ENCODE data around the gene FOXK1.
"Not testable (repeated sequence)": the region's sequence is repeated elsewhere in the genome, so short reads cannot be mapped to it uniquely, and the experiment has no call there.

FOXK1 gene

DNA sequence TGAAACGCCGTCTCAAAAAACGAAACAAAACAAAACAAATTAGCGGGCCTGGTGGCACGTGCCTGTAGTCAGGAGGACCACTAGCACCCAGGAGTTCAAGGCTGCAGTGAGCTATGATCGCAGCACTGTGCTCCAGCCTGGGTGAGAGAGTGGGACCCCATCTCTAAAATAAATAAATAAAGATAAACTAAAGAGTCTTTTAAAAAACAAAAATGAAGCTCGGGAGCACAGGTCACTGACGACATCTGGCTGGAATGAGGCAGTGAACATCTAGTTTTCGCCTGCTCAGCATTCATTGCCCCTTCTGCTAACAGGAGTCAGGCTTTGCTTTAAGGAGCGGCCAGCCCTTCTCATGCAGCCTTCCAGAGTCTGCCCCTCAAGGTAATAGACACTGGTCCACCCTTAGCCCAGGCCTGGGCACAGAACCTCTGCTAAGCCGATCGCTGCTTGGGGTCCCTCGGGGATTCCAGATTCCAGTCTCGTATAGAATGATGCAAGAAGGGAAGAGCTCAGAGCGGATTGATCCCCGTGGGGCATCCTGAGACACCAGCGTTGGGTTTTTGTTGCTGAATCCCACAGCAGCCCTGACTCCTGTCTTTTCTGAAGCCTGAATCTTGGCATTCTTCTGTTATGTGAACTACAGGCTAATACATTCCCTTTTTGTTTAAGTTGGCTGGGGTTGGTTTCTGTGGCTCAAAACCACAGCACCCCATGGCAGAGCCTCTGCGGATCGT is 14.2 kb upstream of the FOXK1 start:
- DNase-seq = no peak

DNA sequence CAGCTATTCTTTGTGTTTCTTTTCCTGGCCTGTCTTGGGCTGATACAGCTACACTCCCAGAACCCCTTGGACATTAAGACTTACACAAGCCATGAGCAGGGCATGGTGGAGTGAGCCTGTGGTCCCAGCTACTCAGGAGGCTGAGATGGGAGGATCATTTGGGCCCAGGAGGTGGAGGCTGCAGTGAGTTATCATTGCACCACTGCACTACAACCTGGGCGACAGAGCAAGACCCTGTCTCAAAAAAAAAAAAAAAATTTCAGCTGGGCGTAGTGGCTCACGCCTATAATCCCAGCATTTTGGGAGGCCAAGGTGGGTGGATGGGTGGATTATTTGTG is 13.6 kb upstream of the FOXK1 start:
- no peak for DNase-seq

DNA sequence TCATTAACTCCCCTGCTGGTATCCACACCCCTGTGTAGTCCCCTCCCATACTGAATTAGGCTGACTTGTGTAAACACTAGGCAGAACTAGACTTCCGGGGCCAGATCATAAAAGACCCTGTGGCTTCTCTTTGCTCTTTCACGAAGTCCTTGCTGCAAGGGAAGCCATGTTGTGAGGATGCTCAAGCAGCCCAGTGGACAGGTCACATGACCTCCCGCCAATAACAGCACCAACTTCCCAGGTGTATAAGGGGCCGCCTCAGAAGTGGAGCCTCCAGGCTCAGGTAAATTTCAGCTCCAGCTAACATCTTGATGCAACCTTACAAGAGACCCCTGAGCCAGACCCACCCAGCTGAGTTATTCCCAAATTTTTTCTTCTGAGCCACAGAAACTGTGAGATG is 11.3 kb upstream of the FOXK1 start:
- no peak for DNase-seq

DNA sequence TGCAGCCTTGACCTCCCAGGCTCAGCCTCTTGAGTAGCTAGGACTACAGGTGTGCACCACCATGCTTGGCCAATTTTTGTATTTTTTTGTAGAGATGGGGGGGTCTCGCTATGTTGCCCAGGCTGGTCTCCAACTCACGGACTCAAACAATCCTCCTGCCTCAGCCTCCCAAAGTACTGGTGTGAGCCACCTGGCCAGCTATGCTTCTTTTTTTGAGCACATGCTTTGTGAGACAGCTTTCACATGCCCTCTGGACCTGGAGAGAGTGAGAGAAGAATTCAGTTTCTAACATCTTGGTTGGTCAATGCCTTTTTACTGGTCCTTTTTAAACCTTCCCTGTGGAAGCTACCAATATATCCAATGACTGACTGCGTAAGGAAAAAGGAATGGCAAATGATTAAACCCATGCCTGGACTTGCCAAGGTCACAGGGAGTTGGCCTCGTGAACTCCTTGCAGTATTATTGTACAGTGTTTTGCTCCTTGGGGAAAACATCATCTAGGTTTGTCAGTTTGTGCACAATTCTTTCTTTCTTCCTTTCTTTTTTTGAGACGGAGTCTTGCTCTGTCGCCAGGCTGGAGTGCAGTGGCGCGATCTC is 6.2 kb upstream of the FOXK1 start:
- no peak for DNase-seq

DNA sequence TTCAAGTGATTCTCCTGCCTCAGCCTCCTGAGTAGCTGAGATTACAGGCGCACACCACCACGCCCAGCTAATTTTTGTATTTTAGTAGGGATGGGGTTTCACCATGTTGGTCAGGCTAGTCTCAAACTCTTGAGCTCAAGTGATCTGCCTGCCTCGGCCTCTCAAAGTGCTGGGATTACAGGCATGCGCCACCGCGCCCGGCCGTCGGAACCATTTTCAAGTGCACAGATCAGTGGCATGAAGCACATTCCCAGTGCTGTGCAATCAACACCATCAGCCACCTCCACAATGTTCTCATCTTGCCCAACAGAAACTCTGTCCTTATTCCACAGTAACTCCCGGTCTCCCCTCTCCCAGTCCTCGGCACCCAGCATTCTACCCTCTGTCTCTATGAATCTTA is 4.6 kb upstream of the FOXK1 start:
- DNase-seq = not testable (repeated sequence)

DNA sequence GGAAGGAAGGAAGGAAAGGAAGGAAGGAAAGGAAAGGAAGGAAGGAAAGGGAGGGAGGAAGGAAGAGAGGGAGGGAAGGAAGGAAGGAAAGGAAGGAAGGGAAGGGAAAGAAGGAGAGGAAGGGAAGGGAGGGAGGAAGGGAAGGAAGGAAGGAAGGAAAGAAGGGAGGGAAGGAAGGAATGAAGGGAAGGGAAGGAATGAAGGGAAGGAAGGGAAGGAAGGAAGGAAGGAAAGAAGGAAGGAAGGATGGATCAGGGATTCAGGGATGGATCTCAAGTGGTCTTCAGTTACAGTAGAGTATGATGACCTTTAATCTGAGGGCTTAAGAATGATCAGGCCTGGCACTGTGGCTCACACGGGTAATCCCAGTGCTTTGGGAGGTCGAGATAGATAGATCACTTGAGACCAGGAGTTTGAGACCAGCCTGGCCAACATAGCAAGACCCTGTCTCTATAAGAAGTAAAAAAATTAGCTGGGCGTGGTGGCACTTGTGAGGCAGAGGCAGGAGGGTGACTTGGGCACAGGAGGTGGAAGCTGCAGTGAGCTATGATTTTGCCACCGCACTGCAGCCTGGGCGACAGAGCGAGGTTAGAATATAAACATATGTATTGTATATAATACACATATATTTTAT is 760 bp upstream of the FOXK1 start:
- no peak for DNase-seq

DNA sequence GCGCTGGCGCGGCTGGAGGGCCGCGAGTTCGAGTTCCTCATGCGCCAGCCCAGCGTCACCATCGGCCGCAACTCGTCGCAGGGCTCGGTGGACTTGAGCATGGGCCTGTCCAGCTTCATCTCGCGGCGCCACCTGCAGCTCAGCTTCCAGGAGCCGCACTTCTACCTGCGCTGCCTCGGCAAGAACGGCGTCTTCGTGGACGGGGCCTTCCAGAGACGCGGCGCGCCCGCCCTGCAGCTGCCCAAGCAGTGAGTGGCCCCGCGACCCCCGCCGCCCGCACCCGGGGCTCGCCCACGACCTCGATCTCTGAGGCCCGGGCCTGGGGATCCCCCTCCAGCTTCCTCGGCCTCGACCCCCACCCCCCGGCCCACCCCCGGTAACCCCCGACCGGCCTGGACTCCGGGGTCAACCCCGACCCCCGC is 537 bp downstream of the FOXK1 start:
- DNase-seq = no peak

DNA sequence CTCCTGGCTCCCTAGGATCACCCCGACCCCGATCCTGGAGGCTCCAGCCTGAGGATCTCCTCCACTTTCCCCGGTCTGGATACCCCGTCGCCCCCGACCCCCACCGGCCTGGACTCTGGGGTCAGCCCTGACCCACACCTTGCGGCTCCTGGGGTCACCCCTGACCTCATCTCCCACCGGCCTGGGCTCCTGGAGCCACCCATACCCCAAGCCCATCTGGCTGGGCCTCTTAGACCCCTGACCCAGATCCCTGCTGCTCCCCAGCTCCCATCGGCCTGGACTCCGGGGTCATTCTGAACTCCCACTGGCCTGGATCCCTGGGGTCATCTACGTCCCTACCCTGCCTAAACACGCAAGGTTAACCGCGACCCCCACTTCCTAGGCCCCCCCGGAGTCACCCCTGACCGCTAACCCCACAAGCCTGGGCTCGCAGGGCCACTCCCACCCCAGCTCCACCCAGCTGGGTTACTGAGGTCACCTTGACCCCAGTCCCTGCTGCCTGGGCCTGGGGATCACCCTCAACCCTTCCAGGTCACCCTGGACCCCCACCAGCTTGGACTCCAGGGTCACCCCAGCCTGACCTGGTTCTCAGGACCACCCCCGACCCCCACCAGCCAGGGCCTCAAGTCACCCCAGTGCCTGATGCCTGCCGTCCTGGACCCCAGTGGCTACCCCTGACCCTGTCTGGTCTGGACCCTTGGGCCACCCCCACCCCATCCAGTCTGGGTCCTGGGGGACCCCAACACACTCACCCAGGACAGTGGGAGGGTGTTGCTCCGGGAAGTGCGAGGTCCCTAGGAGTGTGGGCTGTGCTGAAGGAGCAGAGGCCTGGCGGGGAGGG is 1.2 kb downstream of the FOXK1 start:
- no peak for DNase-seq

DNA sequence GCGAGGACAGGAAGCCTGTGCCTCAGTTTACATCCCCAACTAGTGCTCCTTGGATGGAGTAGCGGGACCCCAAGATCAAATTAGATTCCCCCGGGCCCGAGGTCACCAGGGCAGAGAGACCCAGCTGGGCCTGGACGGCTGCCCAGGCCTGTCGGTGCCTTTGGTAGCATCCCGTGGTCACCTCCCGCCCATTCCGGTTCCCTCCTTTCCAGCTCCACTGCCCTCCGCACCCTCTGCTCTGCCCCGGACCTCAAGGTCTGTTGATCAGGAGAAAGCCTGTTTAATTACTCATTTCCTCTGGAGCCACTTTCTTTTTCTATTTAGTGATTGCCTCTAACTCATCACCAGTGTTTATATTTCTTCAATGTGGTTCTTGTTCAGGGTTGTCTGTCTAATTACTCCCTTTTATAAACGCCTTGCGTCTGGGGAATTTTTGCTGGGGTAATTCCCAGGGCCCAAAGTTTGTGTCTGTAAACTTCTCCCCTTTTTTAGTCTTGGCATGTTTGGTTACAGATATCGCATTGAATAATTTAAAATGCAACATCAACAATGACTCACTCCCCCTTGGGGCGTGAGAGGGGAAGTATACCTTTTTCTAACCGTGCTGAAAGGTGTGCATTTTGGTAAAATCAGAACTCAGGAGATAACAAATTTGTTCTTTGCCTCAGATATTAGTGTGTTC is 1.9 kb downstream of the FOXK1 start:
- DNase-seq = peak; percentile 5 to 27

DNA sequence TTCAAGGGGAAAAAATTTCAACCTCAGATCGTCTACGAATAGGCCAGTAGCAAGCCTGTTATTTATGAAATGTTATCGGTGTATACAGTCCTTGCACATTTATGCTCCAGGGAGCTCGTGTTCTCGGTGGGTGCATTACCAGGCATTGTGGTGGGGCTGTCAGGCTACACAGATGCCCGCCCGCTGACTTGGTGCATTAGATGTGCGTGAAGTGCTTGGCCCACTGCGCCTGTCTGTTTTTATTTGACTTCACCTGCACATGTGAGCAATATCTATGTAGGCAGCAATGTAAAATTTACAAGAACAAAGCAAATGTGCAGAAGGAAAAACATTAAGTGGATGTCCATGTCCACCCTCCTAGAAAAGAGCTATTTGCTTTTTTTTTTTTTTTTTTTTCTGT is 2.8 kb downstream of the FOXK1 start:
- no peak for DNase-seq

DNA sequence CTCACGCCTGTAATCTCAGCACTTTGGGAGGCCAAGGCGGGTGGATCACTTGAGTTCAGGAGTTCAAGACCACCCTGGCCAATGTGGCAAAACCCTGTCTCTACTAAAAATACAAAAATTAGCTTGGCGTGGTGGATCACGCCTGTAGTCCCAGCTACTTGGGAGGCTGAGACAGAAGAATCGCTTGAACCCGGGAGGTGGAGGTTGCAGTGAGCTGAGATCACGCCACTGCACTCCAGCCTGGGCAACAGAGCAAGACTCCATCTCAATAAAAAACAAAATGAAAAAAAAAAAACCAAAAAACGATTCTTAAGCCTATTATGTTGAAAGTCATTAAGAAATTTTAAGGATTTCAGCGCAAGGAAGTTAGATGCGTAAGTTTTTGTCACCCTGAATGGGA is 3.6 kb downstream of the FOXK1 start:
- DNase-seq = not testable (repeated sequence)

DNA sequence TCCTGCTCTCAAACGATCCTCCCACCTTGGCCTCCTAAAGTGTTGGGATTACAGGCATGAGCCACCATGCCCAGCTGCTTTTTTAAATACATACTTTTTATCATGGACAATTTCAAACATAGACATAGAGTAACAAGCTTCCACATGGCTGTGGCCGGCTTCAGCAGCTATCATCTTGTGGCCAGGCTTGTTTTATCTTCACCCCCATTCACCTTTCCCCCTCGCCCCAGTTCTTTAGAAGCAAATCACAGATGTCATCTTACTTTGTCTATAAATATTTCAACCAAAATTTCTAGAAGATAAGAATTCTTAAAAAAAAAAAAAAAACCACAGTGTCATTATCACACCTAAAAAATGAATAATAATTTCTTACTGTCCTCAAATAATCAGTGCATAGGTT is 5.9 kb downstream of the FOXK1 start:
- no peak for DNase-seq

DNA sequence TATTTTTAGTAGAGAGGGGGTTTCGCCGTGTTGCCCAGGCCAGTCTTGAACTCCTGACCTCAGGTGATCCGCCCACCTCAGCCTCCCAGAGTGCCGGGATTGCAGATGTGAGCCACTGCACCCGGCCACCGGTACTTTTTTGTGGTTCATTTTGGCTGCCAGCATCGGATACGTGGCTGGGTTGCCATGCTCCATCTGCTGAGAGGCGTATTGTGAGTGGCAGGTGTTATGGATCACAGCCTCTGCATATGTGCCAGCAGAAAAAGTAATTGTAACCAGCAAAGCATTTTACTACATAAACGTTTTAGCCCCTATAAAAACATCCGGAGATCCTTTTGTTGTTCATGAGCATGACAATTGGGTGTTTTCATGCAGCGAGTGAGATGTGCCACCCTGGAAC is 7.1 kb downstream of the FOXK1 start:
- DNase-seq = no peak

DNA sequence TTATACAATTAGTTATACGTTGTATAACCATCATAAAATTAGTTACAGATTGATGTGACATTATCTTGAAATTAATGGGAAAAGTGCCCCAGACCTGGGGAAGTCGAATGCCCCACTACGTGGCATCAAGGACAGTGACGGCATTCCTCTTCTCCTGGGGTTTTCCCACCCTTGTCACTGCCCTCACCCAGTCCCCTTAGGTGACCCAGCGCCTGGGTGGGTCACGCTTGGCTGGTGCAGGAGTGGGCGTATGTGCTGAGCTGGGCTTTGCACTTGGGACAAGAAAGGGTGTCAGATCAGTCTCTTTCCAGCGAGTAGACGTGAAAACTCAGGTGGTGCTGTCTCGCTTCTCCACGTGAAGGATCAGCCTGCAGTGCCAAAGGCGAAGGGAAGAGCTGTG is 7.6 kb downstream of the FOXK1 start:
- DNase-seq = no peak

DNA sequence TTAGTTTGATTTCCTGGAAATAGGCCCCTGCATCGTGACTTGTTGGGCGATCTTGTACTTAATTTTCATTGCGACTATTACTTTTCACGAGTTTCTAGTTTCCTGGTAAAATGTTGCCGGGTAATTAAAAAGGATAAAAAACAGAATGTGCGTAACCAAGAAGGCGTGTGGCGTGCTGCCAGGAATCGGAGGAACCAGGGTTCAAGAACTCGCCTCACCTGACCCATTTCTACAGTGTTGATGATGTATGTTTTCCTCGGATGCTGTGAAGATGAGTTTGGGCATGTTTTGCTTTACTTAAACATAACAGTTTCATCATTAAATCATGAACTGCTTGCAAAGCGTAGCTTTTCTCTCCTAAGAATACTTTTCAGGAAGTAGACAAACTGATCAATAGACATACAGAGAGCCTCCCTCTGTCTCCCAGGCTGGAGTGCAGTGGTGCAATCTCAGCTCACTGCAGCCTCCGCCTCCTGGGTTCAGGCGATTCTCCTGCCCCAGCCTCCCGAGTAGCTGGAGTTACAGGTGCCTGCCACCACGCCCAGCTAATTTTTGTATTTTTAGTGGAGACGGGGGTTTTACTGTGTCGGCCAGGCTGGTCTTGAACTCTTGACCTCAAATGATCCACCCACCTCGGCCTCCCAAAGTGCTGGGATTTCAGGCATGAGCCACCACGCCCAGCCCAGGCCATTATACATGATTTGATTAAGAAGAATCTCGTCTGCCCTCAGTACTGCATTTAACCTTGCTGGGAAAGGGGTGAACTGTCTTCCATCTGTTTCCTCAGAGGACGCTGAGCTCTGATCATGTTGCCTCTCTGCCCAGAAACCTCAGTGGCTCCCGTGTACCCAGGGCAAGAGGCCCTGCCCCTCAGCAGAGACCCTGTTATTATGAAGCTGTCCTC is 9.1 kb downstream of the FOXK1 start:
- no peak for DNase-seq

DNA sequence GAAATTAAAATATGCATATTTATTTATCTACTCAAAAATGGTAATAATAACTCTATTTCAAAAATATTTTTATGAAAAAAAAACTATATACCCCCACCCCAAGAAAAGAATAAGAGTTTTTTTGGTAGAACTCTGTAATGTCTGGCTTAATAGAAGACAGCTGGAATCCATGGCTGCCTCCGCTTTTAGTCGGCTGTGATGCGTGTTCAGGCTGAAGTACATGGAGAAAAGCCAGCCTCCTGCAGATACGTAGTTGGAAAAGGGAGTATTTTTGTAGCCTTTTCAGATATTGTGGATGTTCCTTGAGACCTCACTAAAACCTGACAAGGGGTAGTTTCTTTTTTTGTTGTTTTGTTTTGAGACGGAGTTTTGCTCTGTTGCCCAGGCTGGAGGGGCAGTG is 10.0 kb downstream of the FOXK1 start:
- no peak for DNase-seq

DNA sequence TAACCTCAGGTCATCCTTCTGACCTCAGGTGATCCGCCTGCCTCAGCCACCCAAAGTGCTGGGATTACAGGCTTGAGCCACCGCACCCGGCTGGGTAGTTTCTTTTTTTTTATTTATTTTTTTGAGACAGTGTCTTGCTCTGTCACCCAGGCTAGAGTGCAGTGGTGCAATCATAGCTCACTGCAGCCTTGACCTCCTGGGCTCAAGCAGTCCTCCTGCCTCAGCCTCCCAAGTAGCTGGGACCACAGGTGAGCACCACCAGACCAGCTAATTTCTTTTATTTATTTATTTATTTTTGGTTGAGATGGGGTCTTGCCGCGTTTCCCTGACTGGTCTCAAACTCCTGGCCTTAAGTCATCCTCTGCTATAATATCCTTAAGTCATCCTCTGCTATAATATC is 10.5 kb downstream of the FOXK1 start:
- DNase-seq = not testable (repeated sequence)

DNA sequence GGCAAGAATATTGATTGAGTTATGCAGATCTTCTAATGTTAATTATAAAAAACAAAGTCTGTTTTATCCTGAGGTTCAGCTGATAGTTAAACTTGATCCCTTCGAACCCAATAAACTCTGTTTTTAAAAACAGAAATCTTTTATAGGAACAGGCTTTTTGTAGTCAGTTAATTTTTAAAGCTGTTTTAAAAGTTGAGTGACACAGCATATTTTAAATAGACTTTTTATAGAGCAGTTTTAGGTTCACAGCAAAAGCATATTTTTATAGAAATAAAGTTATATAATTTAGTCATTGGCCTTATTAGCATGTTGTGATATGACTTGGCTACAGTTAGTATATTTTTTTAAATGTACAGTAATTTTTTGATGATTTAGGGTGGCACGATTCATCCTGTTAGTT is 11.1 kb downstream of the FOXK1 start:
- no peak for DNase-seq

DNA sequence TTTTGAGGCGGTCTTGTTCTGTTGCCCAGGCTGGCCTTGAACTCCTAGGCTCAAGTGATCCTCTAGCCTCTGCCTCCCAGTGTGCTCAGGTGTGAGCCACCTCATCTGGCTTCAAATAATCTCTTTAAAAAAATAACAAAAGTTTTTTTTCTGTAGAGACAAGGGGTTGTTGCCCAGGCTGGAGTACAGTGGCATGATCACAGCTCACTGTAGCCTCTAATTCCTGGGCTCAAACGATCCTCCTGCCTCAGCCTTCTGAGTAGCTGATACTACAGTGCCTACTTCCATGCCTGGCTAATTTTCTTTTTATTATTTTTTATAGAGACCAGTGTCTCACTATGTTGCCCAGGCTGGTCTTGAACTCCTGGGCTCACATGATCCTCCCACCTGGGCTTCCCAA is 11.7 kb downstream of the FOXK1 start:
- DNase-seq = no peak

DNA sequence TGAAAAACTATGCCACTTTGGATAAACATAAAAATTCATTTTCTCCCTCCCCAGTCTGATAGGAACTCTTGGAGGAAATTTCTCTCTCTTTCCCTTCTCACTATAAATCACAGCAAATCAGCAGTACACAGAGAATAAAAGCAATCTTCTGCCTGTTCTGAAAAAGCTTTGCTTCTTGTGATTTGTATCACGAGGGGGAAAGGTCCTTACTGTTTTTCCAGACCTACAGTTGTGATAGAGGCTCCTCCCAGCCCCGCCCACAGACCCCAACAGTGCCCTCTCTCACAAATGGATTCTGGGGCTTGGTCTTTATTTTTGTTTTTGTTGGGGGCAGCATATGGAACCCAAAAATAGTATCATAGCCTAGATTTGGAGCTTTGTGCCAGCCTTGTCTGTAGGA is 12.2 kb downstream of the FOXK1 start:
- no peak for DNase-seq

DNA sequence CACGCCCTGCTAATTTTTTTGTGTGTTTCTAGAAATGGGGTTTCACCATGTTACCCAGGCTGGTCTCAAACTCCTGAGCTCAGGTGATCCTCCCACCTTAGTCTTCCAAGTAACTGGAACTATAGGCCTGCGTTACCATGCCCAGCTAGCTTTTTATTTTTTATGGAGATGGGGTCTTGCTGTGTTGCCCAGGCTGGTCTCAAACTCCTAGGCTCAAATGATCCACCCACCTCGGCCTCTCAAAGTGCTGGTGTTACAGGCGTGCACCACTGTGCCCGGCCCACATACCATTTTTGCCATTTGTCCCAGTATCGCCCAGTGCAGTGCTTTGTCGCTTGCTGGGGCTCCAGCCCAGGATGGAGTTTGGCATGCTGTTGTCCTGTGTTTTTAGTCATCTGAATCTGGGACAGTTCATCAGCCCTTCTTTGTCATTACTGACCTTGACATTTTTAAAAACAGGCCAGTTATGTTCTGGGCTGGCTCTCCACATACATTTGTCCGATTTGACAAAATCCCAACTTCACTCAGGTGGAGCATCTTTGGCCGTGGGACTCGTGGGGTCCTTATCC is 16.7 kb downstream of the FOXK1 start:
- no peak for DNase-seq

DNA sequence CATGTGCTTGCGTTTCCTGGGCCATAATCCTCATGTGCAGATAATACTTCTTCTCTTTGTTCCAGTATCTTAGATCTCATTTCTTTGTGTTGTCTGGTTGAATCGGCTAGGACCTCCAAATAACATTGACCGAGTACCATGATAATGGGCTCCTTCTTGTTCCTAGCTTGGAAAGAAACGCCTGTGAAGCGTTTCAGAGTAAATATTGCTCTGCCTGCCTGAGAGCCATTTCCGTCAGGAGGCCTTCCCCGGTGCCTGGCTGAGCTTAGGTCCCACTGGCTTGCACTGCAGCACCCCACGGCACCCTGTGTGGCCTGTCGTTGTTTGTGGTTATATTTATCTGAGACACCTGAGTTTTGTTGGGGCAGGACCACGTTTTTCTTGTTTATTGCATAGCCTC is 17.7 kb downstream of the FOXK1 start:
- no peak for DNase-seq
